Lower lobe of right lung (tissue), 2 donors: ENCODE data around the gene CNN2. TPM values are rescaled to one million over a fixed set of nuclear protein-coding genes. Genes with fewer than 3 reads are reported as not detected.

Experiments used
- ATAC-seq, 2 donors: fragments of 200-7000 bp; cut with Tn5 transposase; one replicate each; pipeline ENCODE4 v1.9.1; 2020 to 2022; ENCODE audit warnings: mild to moderate bottlenecking in 2 of 2, moderate library complexity in 2 of 2
- DNase-seq: peaks from one replicate; pipeline ENCODE4 v3.0.0-alpha.2; 2020
- H3K27ac ChIP-seq: fragments of 200-600 bp; one replicate; pipeline ENCODE4 v1.8.0; 2022
- H3K27me3 ChIP-seq: fragments of 200-600 bp; one replicate; pipeline ENCODE4 v1.8.0; 2022; ENCODE audit warnings: low read depth
- H3K36me3 ChIP-seq: fragments of 200-600 bp; one replicate; pipeline ENCODE4 v1.8.0; 2022; ENCODE audit warnings: mild to moderate bottlenecking
- H3K4me1 ChIP-seq: fragments of 200-600 bp; one replicate; pipeline ENCODE4 v1.8.0; 2022
- H3K4me3 ChIP-seq: fragments of 200-600 bp; one replicate; pipeline ENCODE4 v1.8.0; 2022; ENCODE audit warnings: mild to moderate bottlenecking
- H3K9me3 ChIP-seq: fragments of 200-600 bp; one replicate; pipeline ENCODE4 v1.8.0; 2022
- intact Hi-C: fragments of 100-400 bp; cut with DNase I; formaldehyde crosslinking; loops from one replicate; pipeline ENCODE4 v1.11.0; 2022
- long read RNA-seq: library from polyadenylated mRNA; unstranded; transcript quantifications from one replicate; pipeline ENCODE4 v2.0.0, GENCODE V29; 2021
- total RNA-seq: library from RNA; stranded (reverse); fragmentation: NEBNext Ultra II Directional; extraction: Animal tissue kit (Norgen Biotek cat#: 25700); gene quantifications from one replicate; pipeline ENCODE4 v1.2.1, GENCODE V29; 2021
- TF ChIP-seq, protein P1 (sequence below): fragments of 200-600 bp; IDR thresholded peaks from one replicate; pipeline ENCODE4 v1.8.0; 2022; ENCODE audit warnings: antibody characterized with exemption, mild to moderate bottlenecking
- donor health status: DM: no; HTN: yes; CAD: no; lungs with severe emphysema.

CNN2 gene
- 158 TPM for total RNA-seq
- long read RNA-seq, transcript CNN2-208 (6 exons, 828 nt): minor isoform, 6 of 187 reads
- long read RNA-seq, transcript CNN2-206 (1 exons, 2,266 nt): minor isoform, 42 of 187 reads
- long read RNA-seq, transcript CNN2-201 (7 exons, 2,179 nt): major isoform, 128 of 187 reads
- long read RNA-seq, partial matches to known transcripts: 5 of 187 reads
- long read RNA-seq, other reads (novel, unspliced or antisense): 4 of 187 reads

DNA sequence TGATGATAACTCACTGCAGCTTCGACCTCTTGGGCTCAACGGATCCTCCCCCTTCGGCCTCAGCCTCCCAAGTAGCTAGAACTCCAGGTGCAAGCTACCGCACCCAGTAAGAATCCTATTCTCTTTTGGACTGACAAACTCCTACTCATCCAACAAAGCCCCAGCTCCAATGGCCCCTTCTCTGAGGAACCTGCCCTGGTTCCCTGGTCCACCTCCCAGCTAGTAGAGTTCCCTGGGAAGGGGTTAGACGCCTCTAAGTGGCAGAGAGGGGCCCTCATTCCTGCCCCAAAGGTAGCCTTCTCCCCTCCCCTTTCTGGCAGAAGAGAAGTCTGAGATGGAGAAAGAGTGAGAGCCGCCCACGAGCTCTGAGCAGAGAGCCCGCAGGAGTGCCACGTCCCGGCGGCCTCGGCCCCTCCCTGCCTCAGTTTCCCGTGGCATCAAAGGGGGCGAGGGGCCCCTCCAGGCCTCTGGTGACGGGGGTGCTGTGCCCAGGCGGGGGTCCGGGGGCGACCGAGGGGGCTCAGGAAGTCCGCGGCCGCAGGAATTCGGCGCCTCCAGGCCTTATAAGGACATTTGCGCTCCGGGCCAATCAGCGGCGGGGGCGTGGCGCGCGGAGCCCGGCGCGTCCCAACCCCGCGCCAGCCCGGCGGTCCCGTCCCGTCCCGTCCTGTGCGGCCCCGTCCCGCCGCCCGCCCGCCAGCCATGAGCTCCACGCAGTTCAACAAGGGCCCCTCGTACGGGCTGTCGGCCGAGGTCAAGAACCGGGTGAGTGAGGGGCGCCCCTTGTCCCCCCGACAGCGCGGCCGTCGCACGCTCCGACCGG lies at the start of gene CNN2:
Gene CNN2, plus strand, starts transcription at position 649 of the 823 bp plus-strand sequence. Its CDS starts 54 bp downstream, at position 703.
- Histone ChIP-seq H3K27ac (peak within 1 kb of the TSS; percentile 98), H3K36me3 (peaks cover 7% of the 10 kb centered on the region), H3K4me3 (peak within 1 kb of the TSS; percentile 91), H3K4me1 (peaks cover 62% of the 10 kb centered on the region), H3K9me3 (no peaks in the 10 kb centered on the region), H3K27me3 (no peaks in the 10 kb centered on the region)
- ATAC-seq: peak; percentile 81 to 82
- intact Hi-C loops: no loop called here
- DNase-seq: peak; percentile 91
- TF ChIP-seq, protein P1, sequence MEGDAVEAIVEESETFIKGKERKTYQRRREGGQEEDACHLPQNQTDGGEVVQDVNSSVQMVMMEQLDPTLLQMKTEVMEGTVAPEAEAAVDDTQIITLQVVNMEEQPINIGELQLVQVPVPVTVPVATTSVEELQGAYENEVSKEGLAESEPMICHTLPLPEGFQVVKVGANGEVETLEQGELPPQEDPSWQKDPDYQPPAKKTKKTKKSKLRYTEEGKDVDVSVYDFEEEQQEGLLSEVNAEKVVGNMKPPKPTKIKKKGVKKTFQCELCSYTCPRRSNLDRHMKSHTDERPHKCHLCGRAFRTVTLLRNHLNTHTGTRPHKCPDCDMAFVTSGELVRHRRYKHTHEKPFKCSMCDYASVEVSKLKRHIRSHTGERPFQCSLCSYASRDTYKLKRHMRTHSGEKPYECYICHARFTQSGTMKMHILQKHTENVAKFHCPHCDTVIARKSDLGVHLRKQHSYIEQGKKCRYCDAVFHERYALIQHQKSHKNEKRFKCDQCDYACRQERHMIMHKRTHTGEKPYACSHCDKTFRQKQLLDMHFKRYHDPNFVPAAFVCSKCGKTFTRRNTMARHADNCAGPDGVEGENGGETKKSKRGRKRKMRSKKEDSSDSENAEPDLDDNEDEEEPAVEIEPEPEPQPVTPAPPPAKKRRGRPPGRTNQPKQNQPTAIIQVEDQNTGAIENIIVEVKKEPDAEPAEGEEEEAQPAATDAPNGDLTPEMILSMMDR: no peak

DNA sequence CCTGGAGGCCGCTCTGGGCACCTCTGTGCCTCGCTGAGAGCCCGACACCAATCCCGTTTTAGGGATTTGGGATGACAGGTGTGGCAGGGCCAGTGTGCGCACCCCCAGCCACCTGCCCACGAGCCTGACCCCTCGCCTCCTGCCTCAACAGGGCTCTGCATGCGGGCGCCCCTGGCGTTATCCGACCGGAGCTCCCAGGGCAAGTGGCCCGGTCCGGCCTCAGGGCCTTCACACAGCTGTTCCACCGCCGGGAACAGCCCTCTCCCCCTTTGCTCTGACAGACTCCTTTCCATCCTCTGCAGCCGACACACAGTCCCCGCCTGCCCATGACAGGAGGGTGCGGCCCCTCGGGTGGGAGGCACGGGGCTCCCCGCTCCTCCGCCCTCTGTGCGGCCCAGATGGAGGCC lies 49.3 kb upstream of the CNN2 start:
- Histone ChIP-seq H3K9me3 (no peaks in the 10 kb centered on the region), H3K27ac (no peak overlapping the region), H3K4me1 (peaks cover 12% of the 10 kb centered on the region), H3K36me3 (peaks cover 8% of the 10 kb centered on the region), H3K27me3 (no peaks in the 10 kb centered on the region), H3K4me3 (no peak overlapping the region)
- DNase-seq (no peak), ATAC-seq (no peak)
- TF ChIP-seq, protein P1: no peak
- intact Hi-C loops: no loop called here

DNA sequence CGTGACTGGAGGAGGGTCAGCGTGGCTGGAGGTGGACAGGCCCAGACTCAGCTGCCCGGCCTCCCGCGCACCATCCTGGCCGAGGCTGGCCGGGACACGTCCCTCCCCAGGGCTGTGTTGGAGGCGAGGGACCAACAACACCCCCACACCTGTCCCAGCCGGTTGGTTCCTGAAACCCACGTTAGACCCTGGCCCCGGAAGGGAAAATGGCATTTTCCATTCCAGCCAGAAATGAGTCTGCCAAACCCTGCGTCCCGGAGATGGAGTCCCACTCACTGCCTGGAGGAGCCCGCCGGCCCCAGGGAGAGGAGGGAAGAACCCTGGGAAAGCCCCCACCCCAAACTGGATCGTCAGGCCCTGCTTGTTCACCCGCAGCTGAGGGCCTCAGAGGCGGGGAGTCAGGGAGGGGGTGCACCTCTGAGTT lies 47.1 kb upstream of the CNN2 start:
- DNase-seq (peak; percentile 36), ATAC-seq (no peak)
- Histone ChIP-seq H3K4me3 (no peak overlapping the region), H3K27me3 (no peaks in the 10 kb centered on the region), H3K9me3 (no peaks in the 10 kb centered on the region), H3K27ac (no peak overlapping the region), H3K4me1 (peaks cover 30% of the 10 kb centered on the region), H3K36me3 (no peaks in the 10 kb centered on the region)
- TF ChIP-seq, protein P1: no peak
- intact Hi-C loops: no loop called here

DNA sequence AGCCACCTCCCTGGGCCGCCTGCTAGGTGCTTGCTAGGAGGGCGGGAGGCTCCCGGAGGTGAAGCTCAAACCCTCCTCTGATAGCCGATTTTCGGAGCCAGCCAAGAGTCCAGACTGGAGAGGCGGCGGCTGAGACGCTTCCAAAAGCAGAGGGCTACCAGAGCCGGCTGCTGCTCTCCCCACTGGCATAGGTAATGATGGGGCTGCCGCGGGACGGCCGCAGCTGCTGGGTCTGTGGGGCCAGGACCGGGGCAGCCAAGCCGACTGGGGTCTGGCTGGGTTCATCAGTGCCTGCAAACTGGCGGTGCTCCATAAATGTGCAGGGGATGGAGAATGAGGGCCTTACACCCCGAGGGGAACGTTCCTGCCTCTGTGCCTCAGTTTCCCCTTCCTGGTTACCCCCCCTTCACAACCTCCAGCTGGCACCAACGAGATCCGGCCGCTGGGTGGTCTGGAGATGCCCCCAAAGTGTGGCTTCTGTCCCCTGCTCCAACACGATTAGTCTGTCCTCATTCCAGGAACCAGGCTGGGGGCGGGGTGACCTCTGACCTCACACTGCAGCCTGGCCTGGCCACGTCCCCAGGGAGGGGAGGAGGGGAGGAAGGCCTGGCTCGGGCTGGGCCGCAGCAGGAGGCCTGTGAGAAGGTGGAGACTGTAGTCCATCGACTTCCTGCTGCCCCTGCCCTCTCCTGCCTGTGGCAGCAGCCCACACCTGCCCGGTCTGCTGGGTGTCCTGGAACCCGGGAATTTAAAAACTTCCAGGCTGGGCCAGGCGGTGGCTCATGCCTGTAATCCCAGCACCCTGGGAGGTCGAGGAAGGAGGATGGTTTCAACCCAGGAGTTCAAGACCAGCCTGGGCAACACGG lies 46.0 kb upstream of the CNN2 start:
- no peak overlapping the region for H3K4me3 ChIP-seq
- peaks cover 37% of the 10 kb centered on the region for H3K4me1 ChIP-seq
- H3K27ac ChIP-seq: no peak overlapping the region
- no peak for ATAC-seq
- intact Hi-C loops: loop anchor here (5.0 to 10.0 kb wide), 2 partner anchors 58 to 206 kb away; no protein-coding TSS in a partner anchor
- H3K9me3 ChIP-seq: no peaks in the 10 kb centered on the region
- peak; percentile 49 for DNase-seq
- no peaks in the 10 kb centered on the region for H3K36me3 ChIP-seq
- no peaks in the 10 kb centered on the region for H3K27me3 ChIP-seq
- TF ChIP-seq, protein P1: no peak

DNA sequence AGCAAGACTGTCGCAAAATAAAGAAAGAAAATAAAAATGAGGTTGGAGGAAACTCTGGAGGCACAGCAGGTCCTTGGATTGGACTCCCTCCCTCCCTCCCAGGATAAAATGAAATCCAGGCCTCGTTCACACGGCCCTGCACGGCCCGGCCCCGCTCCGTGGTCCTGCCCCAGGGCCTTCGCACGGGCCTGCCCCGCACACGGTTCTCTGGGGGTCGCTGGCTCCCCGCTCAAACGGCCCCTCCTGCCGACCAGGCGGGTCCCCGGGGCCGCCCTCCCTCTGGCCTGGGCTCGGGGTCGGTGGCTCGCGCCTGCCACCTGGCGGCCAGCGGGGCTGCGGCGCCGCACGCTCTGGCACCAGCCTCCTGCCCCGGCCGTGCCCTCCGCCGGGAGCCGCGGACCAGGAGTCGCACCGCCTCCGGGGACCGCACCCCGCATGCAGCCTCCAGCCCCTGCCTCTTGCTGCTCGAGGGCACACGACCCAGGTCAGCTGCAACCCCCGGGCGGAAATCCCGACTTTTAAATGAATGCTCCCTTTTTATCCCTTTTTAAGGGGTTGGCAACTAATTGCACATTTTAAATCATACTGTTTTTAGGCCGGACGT lies 43.7 kb upstream of the CNN2 start:
- Histone ChIP-seq H3K27me3 (no peaks in the 10 kb centered on the region), H3K36me3 (peaks cover 12% of the 10 kb centered on the region), H3K27ac (peak overlapping the region; percentile 91), H3K9me3 (no peaks in the 10 kb centered on the region), H3K4me3 (peak overlapping the region; percentile 43), H3K4me1 (peaks cover 37% of the 10 kb centered on the region)
- TF ChIP-seq, protein P1: peak; percentile 96
- peak; percentile 85 to 89 for ATAC-seq
- intact Hi-C loops: loop anchor here (5.0 to 10.0 kb wide), 2 partner anchors 60 to 208 kb away; no protein-coding TSS in a partner anchor
- peak; percentile 79 for DNase-seq
